ENCODE results near the gene KRTAP5-5. TPM values are rescaled to one million over a fixed set of nuclear protein-coding genes. Genes with fewer than 3 reads are reported as not detected.
A peak's percentile ranks its signal among the peaks of the same experiment; 100 is the strongest.

The KRTAP5-5 gene
- total and polyA plus RNA-seq, 7 experiments from 2014 or later, result not detected

GRCh38 chr11:1637628-1638027, 8.1 kb downstream of the KRTAP5-5 start:
- DNase-seq (no peak), ATAC-seq (no peak)
- ChIA-PET POLR2A (no interaction called here), CTCF (interaction anchor here (0.7 to 1.0 kb wide), 2 partner anchors 9 to 13 kb away, joined by 3 to 4 read pairs; no protein-coding TSS in a partner anchor)
- no peaks in the 10 kb centered on the region for H3K36me3 ChIP-seq (ENCODE audit: control insufficient read depth in 2 of 3, insufficient read depth in 3 of 3, low read length in 3 of 3)
- peaks cover 0 to 27% (median 19%) of the 10 kb centered on the region in 5 donors for H3K27me3 Mint-ChIP-seq
- no peak overlapping the region for H3K27ac ChIP-seq (ENCODE audit: low read depth, low read length)
- no peaks in the 10 kb centered on the region for H3K27me3 ChIP-seq (ENCODE audit: control insufficient read depth in 2 of 2, insufficient read depth in 2 of 2, low read length in 2 of 2)
- H3K9me3 ChIP-seq (ENCODE audit: control insufficient read depth in 2 of 3, low read length in 3 of 3), result no peaks in the 10 kb centered on the region
- no peak overlapping the region for H3K27ac Mint-ChIP-seq
- no peaks in the 10 kb centered on the region for H3K36me3 Mint-ChIP-seq
- H3K4me3 ChIP-seq (ENCODE audit: low read length), result no peak overlapping the region
- peaks cover 0 to 12% (median 1%) of the 10 kb centered on the region in 7 donors for H3K4me1 Mint-ChIP-seq
- intact Hi-C loops (cut with micrococcal nuclease), result no loop called here
- H3K4me1 ChIP-seq (ENCODE audit: control insufficient read depth in 2 of 2, insufficient read depth in 2 of 2, low read length in 2 of 2), result no peaks in the 10 kb centered on the region
- no peak overlapping the region for H3K4me3 Mint-ChIP-seq
- no peaks in the 10 kb centered on the region for H3K9me3 Mint-ChIP-seq

- no peak for ATAC-seq
- H3K27ac ChIP-seq (ENCODE audit: low read depth, low read length), result no peak overlapping the region
- H3K36me3 ChIP-seq (ENCODE audit: control insufficient read depth in 2 of 3, insufficient read depth in 3 of 3, low read length in 3 of 3), result no peaks in the 10 kb centered on the region
- H3K4me1 Mint-ChIP-seq, result peaks cover 0 to 10% (median 1%) of the 10 kb centered on the region in 7 donors
- H3K27ac Mint-ChIP-seq, result no peak overlapping the region
- intact Hi-C loops (cut with micrococcal nuclease), result no loop called here
- no peaks in the 10 kb centered on the region for H3K27me3 ChIP-seq (ENCODE audit: control insufficient read depth in 2 of 2, insufficient read depth in 2 of 2, low read length in 2 of 2)
- H3K9me3 ChIP-seq (ENCODE audit: control insufficient read depth in 2 of 3, low read length in 3 of 3), result no peaks in the 10 kb centered on the region
- no peak for DNase-seq
- peaks cover 0 to 25% (median 19%) of the 10 kb centered on the region in 5 donors for H3K27me3 Mint-ChIP-seq
- POLR2A ChIA-PET, result no interaction called here
- no peaks in the 10 kb centered on the region for H3K36me3 Mint-ChIP-seq
- H3K4me1 ChIP-seq (ENCODE audit: control insufficient read depth in 2 of 2, insufficient read depth in 2 of 2, low read length in 2 of 2), result no peaks in the 10 kb centered on the region
- no peaks in the 10 kb centered on the region for H3K9me3 Mint-ChIP-seq
- no peak overlapping the region for H3K4me3 ChIP-seq (ENCODE audit: low read length)
- H3K4me3 Mint-ChIP-seq, result no peak overlapping the region
- CTCF ChIA-PET, result interaction anchor here (0.7 kb wide), 1 partner anchor 13 kb away, joined by 4 read pairs; no protein-coding TSS in a partner anchor
Observed at GRCh38 chr11:1638344-1638743, 8.8 kb downstream of the KRTAP5-5 start.

DNA sequence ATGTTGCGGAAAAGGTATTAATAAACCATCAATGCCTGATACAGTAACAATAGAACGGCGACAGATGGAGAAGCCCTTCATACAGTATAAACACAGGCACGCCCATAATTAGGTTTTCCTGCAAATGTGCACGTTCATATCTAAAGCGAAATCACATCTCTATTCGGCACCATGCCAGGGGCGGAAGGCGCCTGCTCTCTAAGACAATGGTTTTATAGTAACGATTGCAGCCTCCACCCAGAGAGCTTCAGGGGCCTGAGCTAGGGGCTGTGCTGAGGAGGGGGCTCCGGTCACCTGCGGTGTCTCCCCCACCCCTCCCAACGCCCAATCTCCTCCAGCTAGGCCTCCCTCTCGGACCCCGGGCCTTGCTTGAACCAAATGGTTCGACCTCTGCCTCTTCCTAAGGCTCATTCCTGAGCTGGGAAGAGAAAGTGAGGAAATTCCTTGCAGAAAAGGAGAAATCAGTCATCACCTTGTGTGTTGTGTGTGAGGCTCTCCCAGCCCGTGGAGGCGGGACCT, 9.6 kb downstream of the KRTAP5-5 start:
- H3K4me3 ChIP-seq (ENCODE audit: low read length), result no peak overlapping the region
- H3K27me3 ChIP-seq (ENCODE audit: control insufficient read depth in 2 of 2, insufficient read depth in 2 of 2, low read length in 2 of 2), result no peaks in the 10 kb centered on the region
- Mint-ChIP-seq H3K27ac (no peak overlapping the region), H3K4me3 (no peak overlapping the region), H3K9me3 (no peaks in the 10 kb centered on the region), H3K4me1 (peaks cover 0 to 10% (median 1%) of the 10 kb centered on the region in 7 donors), H3K36me3 (no peaks in the 10 kb centered on the region), H3K27me3 (peaks cover 0 to 23% (median 19%) of the 10 kb centered on the region in 5 donors)
- ChIA-PET POLR2A (no interaction called here), CTCF (interaction anchor here (0.7 to 1.4 kb wide), 2 partner anchors 9 to 13 kb away, joined by 4 to 5 read pairs; no protein-coding TSS in a partner anchor)
- no peak for ATAC-seq
- H3K4me1 ChIP-seq (ENCODE audit: control insufficient read depth in 2 of 2, insufficient read depth in 2 of 2, low read length in 2 of 2), result no peaks in the 10 kb centered on the region
- H3K9me3 ChIP-seq (ENCODE audit: control insufficient read depth in 2 of 3, low read length in 3 of 3), result no peaks in the 10 kb centered on the region
- intact Hi-C loops (cut with micrococcal nuclease), result no loop called here
- peak in 2 of 9 donors; percentile 22 to 30 for DNase-seq
- H3K36me3 ChIP-seq (ENCODE audit: control insufficient read depth in 2 of 3, insufficient read depth in 3 of 3, low read length in 3 of 3), result no peaks in the 10 kb centered on the region
- no peak overlapping the region for H3K27ac ChIP-seq (ENCODE audit: low read depth, low read length)

- Mint-ChIP-seq H3K4me3 (no peak overlapping the region), H3K9me3 (no peaks in the 10 kb centered on the region), H3K4me1 (peaks cover 0 to 10% (median 1%) of the 10 kb centered on the region in 7 donors), H3K36me3 (no peaks in the 10 kb centered on the region), H3K27me3 (peaks cover 0 to 26% (median 19%) of the 10 kb centered on the region in 5 donors), H3K27ac (no peak overlapping the region)
- H3K9me3 ChIP-seq (ENCODE audit: control insufficient read depth in 2 of 3, low read length in 3 of 3), result no peaks in the 10 kb centered on the region
- intact Hi-C loops (cut with micrococcal nuclease), result no loop called here
- no peaks in the 10 kb centered on the region for H3K4me1 ChIP-seq (ENCODE audit: control insufficient read depth in 2 of 2, insufficient read depth in 2 of 2, low read length in 2 of 2)
- no peak overlapping the region for H3K4me3 ChIP-seq (ENCODE audit: low read length)
- POLR2A ChIA-PET, result no interaction called here
- no peak overlapping the region for H3K27ac ChIP-seq (ENCODE audit: low read depth, low read length)
- H3K36me3 ChIP-seq (ENCODE audit: control insufficient read depth in 2 of 3, insufficient read depth in 3 of 3, low read length in 3 of 3), result no peaks in the 10 kb centered on the region
- CTCF ChIA-PET, result interaction anchor here (0.5 to 1.4 kb wide), 3 partner anchors 9 to 100 kb away, joined by 4 to 5 read pairs (median 4); no protein-coding TSS in a partner anchor
- no peak for DNase-seq
- no peak for ATAC-seq
- H3K27me3 ChIP-seq (ENCODE audit: control insufficient read depth in 2 of 2, insufficient read depth in 2 of 2, low read length in 2 of 2), result no peaks in the 10 kb centered on the region
Observed at GRCh38 chr11:1639666-1640065, 10.1 kb downstream of the KRTAP5-5 start.

DNA sequence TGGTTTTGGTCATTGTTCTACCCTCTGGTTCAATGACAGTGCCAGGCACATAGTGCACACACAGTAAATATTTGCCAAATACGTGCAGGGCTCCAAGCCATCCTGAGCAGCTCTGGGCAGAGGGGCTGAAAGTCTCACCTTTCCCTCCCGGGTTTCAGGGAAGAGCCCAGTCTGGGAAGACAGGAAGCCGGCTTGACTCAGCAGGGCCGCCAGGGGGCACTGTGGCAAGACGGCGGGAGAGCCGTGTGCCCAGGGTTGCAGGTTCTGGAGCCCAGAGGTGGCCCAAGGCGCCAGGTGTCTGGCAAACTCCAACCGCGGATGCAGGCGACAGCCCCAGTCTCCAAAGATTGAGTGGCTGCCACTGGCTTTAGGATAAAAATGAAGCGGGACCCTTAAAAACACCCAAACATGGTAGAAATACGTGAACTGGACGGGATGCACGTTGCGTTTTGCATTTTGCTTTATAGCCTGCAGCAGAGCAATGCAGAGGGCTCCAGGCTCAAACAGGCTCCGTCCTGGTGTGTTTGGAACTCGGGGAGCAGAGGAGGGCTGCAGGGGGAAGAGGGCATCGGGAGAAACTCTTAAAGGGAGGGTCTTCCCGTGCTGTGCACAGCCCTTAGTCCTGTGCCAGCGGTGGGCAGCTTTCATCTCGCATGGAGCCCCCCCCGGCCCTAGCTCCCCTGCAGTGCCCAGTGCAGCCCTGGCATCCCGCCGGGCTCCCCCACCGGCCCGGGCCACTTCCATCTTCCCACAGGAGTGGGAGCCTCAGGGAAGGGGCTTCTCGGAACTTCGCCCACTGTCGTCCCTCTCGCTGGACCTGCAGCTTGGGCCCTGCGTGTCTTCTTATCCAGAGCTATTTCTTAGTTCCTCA, 10.7 kb downstream of the KRTAP5-5 start:
- Histone ChIP-seq H3K4me1 (ENCODE audit: control insufficient read depth in 2 of 2, insufficient read depth in 2 of 2, low read length in 2 of 2) (no peaks in the 10 kb centered on the region), H3K36me3 (ENCODE audit: control insufficient read depth in 2 of 3, insufficient read depth in 3 of 3, low read length in 3 of 3) (no peaks in the 10 kb centered on the region), H3K9me3 (ENCODE audit: control insufficient read depth in 2 of 3, low read length in 3 of 3) (no peaks in the 10 kb centered on the region), H3K4me3 (ENCODE audit: low read length) (no peak overlapping the region), H3K27me3 (ENCODE audit: control insufficient read depth in 2 of 2, insufficient read depth in 2 of 2, low read length in 2 of 2) (no peaks in the 10 kb centered on the region), H3K27ac (ENCODE audit: low read depth, low read length) (no peak overlapping the region)
- Mint-ChIP-seq H3K4me1 (peaks cover 0 to 10% (median 1%) of the 10 kb centered on the region in 7 donors), H3K27me3 (peaks cover 0 to 21% (median 15%) of the 10 kb centered on the region in 5 donors), H3K36me3 (no peaks in the 10 kb centered on the region), H3K9me3 (no peaks in the 10 kb centered on the region), H3K4me3 (no peak overlapping the region), H3K27ac (no peak overlapping the region)
- DNase-seq (peak in 6 of 9 donors; percentile 19 to 40 (median 29)), ATAC-seq (peak; percentile 54)
- ChIA-PET CTCF (interaction anchor here (0.5 to 1.4 kb wide), 5 partner anchors 10 to 361 kb away, joined by 3 to 5 read pairs (median 4); no protein-coding TSS in a partner anchor), POLR2A (no interaction called here)
- intact Hi-C loops (cut with micrococcal nuclease), result no loop called here

DNA sequence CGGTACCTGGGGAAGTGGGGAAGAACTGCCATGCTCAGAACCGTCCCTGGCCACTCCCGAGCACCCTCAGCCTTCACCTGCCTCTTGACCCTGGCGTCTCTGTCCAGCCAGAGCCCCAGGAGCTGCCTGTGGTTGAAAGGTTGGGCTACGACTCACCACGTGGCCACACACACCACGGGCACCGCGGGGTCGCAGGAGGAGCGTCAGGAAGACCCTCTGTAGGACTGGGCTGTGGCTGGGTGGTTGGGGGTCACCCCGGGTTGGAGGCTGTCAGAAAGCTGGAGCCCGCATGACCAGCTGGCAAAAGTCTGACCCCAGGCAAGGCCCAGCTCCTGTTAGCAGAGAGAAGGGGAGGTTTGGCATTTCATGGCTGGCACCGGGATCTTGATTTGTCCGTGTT, 11.5 kb downstream of the KRTAP5-5 start:
- ChIA-PET POLR2A (no interaction called here), CTCF (interaction anchor here (0.6 to 1.4 kb wide), 3 partner anchors 12 to 360 kb away, joined by 3 to 5 read pairs (median 3); no protein-coding TSS in a partner anchor)
- ATAC-seq (no peak), DNase-seq (no peak)
- Mint-ChIP-seq H3K4me1 (peaks cover 0 to 10% (median 1%) of the 10 kb centered on the region in 7 donors), H3K27ac (no peak overlapping the region), H3K27me3 (peaks cover 0 to 16% (median 14%) of the 10 kb centered on the region in 5 donors), H3K4me3 (no peak overlapping the region), H3K9me3 (no peaks in the 10 kb centered on the region), H3K36me3 (no peaks in the 10 kb centered on the region)
- intact Hi-C loops (cut with micrococcal nuclease), result no loop called here
- H3K4me3 ChIP-seq (ENCODE audit: low read length), result no peak overlapping the region
- no peaks in the 10 kb centered on the region for H3K9me3 ChIP-seq (ENCODE audit: control insufficient read depth in 2 of 3, low read length in 3 of 3)
- no peaks in the 10 kb centered on the region for H3K27me3 ChIP-seq (ENCODE audit: control insufficient read depth in 2 of 2, insufficient read depth in 2 of 2, low read length in 2 of 2)
- no peaks in the 10 kb centered on the region for H3K36me3 ChIP-seq (ENCODE audit: control insufficient read depth in 2 of 3, insufficient read depth in 3 of 3, low read length in 3 of 3)
- no peaks in the 10 kb centered on the region for H3K4me1 ChIP-seq (ENCODE audit: control insufficient read depth in 2 of 2, insufficient read depth in 2 of 2, low read length in 2 of 2)
- H3K27ac ChIP-seq (ENCODE audit: low read depth, low read length), result no peak overlapping the region
